Loucy (cell line): ENCODE measurements around the gene CRHR1.

Source experiments
- CTCF ChIP-seq: fragments of 200-600 bp; sonication (generic); conservative IDR thresholded peaks from 2 replicates; pipeline ENCODE4 v1.5.1; 2014; ENCODE audit warnings: mild to moderate bottlenecking, antibody characterized with exemption, low read length
- EZH2phosphoT487 ChIP-seq: fragments of 200-600 bp; IDR thresholded peaks from 2 replicates; pipeline ENCODE4 v1.6.1; 2018; ENCODE audit warnings: antibody characterized with exemption, mild to moderate bottlenecking, moderate library complexity, borderline replicate concordance

GRCh38 chr17:45851873-45852272 is 67.8 kb downstream of the CRHR1 start:
- TF ChIP-seq CTCF: no peak
- no peak for TF ChIP-seq EZH2phosphoT487
